SK-N-SH treated with all-trans-retinoic acid at 6 μM for 48 hours (cell line): ENCODE results near the gene PRKAA1.

Experiments
- ARNTL ChIP-seq: fragments of 450-650 bp; formaldehyde crosslinking; IDR thresholded peaks from 2 replicates; pipeline ENCODE4 v1.5.0; 2020; ENCODE audit warnings: low read depth, mild to moderate bottlenecking, moderate library complexity, borderline replicate concordance
- CSDC2 ChIP-seq: fragments of 250-450 bp; sonication (Bioruptor Pico); IDR thresholded peaks from 2 replicates; pipeline ENCODE4 v1.5.0; 2020; ENCODE audit warnings: mild to moderate bottlenecking, moderate library complexity
- ESRRG ChIP-seq: fragments of 250-450 bp; sonication (Bioruptor Pico); IDR thresholded peaks from 2 replicates; pipeline ENCODE4 v1.6.1; 2021; ENCODE audit warnings: mild to moderate bottlenecking
- PATZ1 ChIP-seq: fragments of 250-450 bp; sonication (Bioruptor Pico); IDR thresholded peaks from 2 replicates; pipeline ENCODE4 v1.8.0; 2020; ENCODE audit warnings: mild to moderate bottlenecking, moderate library complexity, borderline replicate concordance
- POU6F1 ChIP-seq: fragments of 250-450 bp; sonication (Bioruptor Pico); IDR thresholded peaks from 2 replicates; pipeline ENCODE4 v1.8.0; 2021; ENCODE audit warnings: low read depth, mild to moderate bottlenecking, moderate library complexity, borderline replicate concordance
- PPARA ChIP-seq: fragments of 250-450 bp; sonication (Bioruptor Pico); IDR thresholded peaks from 2 replicates; pipeline ENCODE4 v1.5.0; 2020; ENCODE audit warnings: mild to moderate bottlenecking, borderline replicate concordance
- RARB ChIP-seq: fragments of 250-450 bp; sonication (Bioruptor Pico); IDR thresholded peaks from 2 replicates; pipeline ENCODE4 v1.8.0; 2021; ENCODE audit warnings: mild to moderate bottlenecking, moderate library complexity
- SNAI2 ChIP-seq: fragments of 250-450 bp; sonication (Bioruptor Pico); IDR thresholded peaks from 2 replicates; pipeline ENCODE4 v1.5.0; 2020; ENCODE audit warnings: mild to moderate bottlenecking, moderate library complexity
- ZFP30 ChIP-seq: fragments of 450-650 bp; formaldehyde crosslinking; IDR thresholded peaks from 2 replicates; pipeline ENCODE4 v1.5.0; 2022; ENCODE audit warnings: mild to moderate bottlenecking, moderate library complexity
- ZNF8 ChIP-seq: fragments of 450-650 bp; formaldehyde crosslinking; IDR thresholded peaks from 2 replicates; pipeline ENCODE4 v1.5.0; 2020; ENCODE audit warnings: mild to moderate bottlenecking, moderate library complexity
- TF ChIP-seq, protein P1 (sequence below): fragments of 250-450 bp; sonication (Bioruptor Pico); IDR thresholded peaks from 2 replicates; pipeline ENCODE4 v1.5.1; 2020; ENCODE audit warnings: low read depth, mild to moderate bottlenecking, moderate library complexity
- TF ChIP-seq, protein P2 (sequence below): fragments of 250-450 bp; sonication (Bioruptor Pico); IDR thresholded peaks from 2 replicates; pipeline ENCODE4 v1.5.1; 2021; ENCODE audit warnings: mild to moderate bottlenecking, moderate library complexity

GRCh38 chr5:40780858-40781257 lies 17.3 kb downstream of the PRKAA1 start:
- TF ChIP-seq ZFP30 (CRISPR knock-in tag) (no peak), RARB (CRISPR knock-in tag) (no peak), ARNTL (CRISPR knock-in tag) (no peak), ESRRG (CRISPR knock-in tag) (no peak), CSDC2 (CRISPR knock-in tag) (no peak), SNAI2 (CRISPR knock-in tag) (no peak), ZNF8 (no peak), PATZ1 (CRISPR knock-in tag) (no peak), POU6F1 (CRISPR knock-in tag) (no peak), PPARA (CRISPR knock-in tag) (no peak)
- TF ChIP-seq, protein P1, sequence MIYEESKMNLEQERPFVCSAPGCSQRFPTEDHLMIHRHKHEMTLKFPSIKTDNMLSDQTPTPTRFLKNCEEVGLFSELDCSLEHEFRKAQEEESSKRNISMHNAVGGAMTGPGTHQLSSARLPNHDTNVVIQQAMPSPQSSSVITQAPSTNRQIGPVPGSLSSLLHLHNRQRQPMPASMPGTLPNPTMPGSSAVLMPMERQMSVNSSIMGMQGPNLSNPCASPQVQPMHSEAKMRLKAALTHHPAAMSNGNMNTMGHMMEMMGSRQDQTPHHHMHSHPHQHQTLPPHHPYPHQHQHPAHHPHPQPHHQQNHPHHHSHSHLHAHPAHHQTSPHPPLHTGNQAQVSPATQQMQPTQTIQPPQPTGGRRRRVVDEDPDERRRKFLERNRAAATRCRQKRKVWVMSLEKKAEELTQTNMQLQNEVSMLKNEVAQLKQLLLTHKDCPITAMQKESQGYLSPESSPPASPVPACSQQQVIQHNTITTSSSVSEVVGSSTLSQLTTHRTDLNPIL (CRISPR knock-in tag), result no peak
- TF ChIP-seq, protein P2, sequence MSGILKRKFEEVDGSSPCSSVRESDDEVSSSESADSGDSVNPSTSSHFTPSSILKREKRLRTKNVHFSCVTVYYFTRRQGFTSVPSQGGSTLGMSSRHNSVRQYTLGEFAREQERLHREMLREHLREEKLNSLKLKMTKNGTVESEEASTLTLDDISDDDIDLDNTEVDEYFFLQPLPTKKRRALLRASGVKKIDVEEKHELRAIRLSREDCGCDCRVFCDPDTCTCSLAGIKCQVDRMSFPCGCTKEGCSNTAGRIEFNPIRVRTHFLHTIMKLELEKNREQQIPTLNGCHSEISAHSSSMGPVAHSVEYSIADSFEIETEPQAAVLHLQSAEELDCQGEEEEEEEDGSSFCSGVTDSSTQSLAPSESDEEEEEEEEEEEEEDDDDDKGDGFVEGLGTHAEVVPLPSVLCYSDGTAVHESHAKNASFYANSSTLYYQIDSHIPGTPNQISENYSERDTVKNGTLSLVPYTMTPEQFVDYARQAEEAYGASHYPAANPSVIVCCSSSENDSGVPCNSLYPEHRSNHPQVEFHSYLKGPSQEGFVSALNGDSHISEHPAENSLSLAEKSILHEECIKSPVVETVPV (CRISPR knock-in tag), result no peak
